Kidney glomerular epithelial cell (primary cell): ENCODE measurements around the gene MRPL36.
A peak's percentile ranks its signal among the peaks of the same experiment; 100 is the strongest.
"Not testable (repeated sequence)": the region's sequence is repeated elsewhere in the genome, so short reads cannot be mapped to it uniquely, and the experiment has no call there.

Experiments used
- DNase-seq: peaks from one replicate; lab custom pipeline; 2025; lab: John Stamatoyannopoulos, UW

MRPL36 gene

DNA sequence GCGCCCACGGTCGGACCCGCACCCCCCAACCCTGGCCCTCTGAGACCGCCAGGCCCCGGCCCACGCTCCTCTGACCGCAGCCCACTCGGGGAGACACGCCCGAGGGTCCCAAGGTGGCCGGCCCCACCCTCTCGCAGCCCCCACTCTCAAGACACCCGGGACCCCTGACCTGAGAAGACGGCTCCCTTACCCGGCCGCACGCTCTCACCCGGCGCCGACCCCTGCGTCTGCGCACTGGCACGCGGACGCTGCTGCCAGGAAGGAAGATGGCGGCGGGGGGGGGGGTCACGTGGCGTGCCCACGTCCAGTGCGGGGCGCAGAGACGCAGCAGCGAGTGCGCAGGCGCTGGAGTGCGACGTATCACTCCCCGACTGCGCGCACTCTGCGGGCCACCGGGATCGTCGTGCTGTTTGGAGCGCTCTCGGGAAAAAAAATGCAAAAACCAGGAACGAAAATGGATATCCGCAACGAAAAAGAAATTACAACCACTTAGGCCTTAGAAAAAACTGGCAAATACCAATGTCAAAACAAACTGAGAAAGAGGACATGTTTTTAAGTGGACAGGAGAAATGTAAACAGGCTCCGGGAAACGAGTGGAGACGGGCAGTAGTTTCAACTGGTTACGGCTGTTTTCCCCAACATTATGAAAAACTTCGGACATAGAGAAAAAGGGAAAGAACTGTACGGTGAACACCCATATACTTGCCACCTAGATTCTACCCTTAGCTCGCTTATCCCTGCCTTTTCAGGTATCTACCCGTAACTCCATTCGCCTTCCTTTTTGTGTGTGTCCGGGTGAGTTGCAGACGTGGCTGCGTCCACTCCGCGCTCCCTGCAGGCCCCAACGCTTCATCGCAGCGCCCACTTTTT, at the start of gene MRPL36:
Gene MRPL36, minus strand, starts transcription at position 236 of the 870 bp plus-strand sequence. CDS start 902 bp downstream, outside the sequence.
- peak; percentile 63 for DNase-seq

GRCh38 chr5:1847611-1848010, 48.0 kb upstream of the MRPL36 start:
- no peak for DNase-seq

DNA sequence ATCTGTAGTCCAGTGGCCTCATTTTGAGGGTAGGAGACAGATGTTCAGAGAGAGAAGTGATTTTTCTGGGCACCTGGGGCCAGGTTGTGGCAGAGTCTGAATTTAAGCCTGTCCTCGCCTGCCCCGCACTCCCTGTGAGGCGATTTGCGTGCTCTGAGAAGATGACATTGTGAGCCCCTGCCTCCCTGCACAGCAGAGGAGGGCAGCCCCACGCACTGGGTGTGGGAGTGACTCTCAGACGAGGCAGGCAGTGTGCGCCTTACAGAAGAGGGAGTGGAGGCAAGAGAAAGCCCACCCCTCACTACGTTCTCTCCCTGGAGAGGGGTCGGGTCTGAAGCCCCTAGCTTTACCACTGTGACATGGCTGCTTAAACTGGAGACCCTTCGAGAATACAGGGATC, 47.4 kb upstream of the MRPL36 start:
- DNase-seq: no peak

- no peak for DNase-seq
These were observed 46.9 kb upstream of the MRPL36 start for GRCh38 chr5:1846583-1846982.

- DNase-seq: no peak
These were observed 46.1 kb upstream of the MRPL36 start for GRCh38 chr5:1845696-1846095.

DNA sequence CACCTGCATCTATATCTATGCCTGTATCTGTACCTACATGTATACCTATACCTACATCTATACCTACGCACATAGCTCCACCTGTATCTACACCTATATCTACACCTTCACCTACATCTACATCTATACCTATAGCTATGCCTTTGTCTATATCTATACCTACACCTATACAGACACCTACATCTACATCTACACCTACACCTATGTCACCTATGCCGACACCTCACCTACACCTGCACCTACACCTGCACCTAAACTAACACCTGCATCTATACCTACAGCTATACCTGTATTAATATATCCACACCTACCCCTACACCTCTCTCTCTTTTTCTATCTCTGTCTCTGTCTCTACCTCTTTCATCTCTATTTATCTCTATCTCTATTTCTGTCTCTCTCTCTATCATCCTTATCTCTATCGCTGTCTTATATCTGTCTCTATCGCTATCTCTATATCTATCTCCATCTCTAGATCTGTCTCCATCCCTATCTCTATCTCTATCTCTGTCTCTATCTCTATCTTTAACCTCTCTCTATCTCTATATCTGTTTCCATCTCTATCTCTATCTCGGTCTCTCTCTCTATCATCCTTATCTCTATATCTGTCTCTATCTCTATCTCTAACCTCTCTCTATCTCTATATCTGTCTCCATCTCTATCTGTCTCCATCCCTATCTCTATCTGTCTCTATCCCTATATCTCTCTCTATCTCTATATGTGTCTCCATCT, 45.2 kb upstream of the MRPL36 start:
- no peak for DNase-seq

DNA sequence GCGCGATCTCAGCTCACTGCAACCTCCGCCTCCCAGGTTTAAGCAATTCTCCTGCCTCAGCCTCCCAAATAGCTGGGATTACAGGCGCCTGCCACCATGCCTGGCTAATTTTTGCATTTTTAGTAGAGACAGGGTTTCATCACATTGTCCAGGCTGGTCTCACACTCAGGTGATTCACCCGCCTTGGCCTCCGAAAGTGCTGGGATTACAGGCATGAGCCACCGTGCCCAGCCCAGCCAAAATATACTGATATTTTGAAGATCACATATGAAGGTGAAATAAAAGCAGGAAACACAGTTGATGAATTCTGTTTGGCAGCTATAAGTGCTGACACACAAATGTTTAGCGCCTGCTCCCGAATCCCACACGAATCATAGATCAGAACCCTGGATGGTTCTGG, 44.1 kb upstream of the MRPL36 start:
- not testable (repeated sequence) for DNase-seq

GRCh38 chr5:1842004-1842819, 42.6 kb upstream of the MRPL36 start:
- DNase-seq: no peak

GRCh38 chr5:1840741-1841521, 41.3 kb upstream of the MRPL36 start:
- no peak for DNase-seq

GRCh38 chr5:1840071-1840547, 40.5 kb upstream of the MRPL36 start:
- DNase-seq: no peak

DNA sequence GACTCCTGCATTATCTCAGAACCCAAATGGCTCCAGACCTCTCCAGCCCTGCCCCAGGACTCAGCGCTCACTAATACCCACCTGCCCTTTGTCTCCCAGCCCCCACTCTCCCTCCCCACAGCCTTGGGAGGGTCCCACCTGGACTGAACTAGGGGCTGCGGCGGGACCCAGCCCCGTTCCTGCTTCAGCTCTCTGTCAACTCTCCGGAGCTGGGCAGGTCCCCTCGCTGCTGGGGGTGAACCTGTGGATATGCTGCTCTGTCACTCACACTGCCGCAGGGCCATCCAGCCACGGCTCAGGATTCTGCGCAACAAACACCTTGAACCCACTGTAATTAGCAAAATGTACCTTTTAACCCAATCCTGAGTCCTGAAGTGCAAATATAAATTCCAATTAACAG, 38.4 kb upstream of the MRPL36 start:
- no peak for DNase-seq

DNA sequence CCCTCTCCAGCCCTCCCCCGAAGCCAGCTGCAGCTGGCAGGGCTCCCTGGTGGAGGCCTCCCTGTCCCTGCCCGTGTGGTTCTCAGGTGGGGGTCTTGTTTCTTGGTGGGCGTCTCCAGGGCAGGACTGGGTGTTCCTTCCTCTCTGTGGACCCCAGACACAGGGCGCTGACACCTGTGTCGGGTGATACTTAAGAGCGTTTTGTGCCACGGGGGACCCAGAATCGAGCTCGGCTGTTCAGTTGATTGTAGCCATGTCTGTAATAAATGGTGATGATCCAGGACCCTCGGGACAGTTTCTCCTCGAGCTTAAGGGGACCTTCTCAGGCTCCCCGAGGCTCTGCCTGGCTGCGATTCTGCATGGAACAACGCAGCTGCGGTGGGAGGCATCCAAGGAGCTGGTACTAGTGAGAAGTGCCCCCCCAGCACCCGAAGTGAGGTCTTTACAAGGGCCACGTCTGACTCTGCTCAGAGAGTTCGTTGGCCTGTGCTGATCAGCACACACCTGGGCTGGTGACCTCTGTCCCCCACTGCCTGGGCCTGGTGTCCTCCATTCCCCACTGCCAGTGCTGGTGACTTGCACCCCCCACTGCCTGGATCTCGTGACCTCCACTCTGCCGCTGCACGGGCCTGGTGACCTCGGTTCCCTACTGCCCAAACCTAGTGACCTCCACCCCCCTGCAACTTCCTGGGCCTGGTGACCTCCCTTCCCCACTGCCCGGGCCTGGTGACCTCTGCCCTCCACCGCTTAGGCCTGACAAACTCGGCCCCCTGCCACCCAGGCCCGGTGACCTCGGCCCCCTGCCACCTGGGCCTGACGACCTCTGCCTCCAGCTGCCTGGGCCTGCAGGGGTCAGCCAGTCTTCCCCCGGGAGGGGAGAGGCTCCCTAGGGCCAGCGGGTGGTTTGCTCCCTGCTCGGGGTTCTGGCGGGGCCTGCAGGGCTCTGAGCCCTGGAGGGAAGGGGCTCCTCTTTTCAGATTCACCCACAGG, 37.5 kb upstream of the MRPL36 start:
- no peak for DNase-seq

- no peak for DNase-seq
These were observed 36.7 kb upstream of the MRPL36 start for GRCh38 chr5:1836176-1836890.

DNA sequence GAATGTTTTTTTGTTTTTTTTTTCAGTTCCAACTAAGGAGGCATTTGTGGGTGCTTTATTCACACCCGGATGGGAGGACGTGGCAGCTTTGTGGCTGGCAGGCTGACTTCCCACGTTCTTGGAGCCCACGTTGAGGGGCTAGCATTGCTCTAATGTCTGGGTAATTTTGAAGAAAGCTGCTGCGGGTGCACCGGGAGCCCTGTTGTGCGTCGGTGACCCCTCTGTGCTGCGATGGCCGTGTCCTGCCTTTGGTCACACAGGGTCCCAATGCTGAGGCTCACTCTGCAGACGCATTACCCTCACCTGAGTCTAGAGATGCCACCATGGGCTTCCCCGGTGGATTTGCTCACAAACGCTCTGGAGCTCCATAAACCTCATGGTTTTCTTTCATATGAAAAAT, 35.8 kb upstream of the MRPL36 start:
- DNase-seq: no peak

DNA sequence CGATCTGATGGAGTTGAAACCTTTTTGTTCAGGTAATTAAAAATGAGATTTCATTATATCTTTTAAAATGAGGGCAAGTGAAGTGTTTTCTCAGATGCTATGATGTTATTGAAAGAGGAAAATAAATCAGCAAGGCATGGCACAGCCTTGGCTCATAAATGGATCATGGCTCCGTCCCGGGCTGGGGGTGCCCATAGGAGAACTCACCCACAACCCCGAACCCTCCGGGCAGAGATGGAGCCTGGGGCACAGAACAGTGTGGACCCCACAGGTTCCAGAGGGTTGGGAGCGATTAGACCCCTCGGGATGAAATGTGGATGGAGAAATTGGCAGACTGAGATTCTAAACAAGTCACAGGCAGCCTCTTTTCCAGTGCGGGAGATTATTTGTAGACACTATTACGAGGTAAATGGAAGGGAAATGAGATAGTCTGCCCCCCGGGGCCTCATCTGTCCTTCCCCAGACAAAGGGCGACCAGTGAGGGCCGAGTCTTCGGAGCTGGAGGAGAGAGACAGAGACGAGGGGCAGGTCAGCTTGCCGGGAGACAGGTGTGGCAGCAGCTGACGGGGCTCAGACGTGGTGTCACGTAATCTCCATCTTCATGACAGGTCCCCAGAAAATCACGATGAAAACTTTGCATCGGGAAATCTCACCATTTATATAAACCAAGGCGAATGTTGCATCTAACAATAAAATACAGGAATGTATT, 35.2 kb upstream of the MRPL36 start:
- no peak for DNase-seq

DNA sequence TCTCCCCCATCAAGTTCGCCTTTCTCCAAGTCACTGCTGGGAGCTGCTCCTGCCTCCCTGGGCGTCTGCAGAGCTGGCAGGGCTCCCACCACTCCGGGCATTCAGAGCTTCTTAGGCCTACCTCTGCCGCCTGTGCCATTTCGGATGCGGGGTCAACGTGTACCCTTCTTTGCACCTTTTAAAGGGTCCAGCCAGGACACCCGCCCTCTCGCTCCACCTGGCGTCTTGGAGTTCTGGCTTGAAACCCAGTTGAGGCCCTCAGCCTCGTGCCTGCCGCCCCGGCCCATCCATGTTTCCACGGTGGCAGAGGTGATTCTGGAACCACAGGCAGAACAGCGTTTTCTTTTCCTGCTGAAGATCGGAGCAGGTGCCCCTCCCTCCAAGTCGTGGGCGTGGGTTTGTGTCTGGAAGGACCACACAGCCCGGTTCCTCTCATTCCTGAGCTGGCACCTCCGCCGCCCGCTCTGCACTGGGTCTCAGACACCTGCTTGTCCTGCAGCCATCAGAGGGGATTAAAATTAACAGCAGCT, 34.5 kb upstream of the MRPL36 start:
- DNase-seq: no peak

- DNase-seq: no peak
These were observed 33.8 kb upstream of the MRPL36 start for GRCh38 chr5:1833264-1834021.
